Esophagus muscularis mucosa (tissue), 4 donors: ENCODE measurements around the gene AJAP1.

Source experiments
- CTCF ChIP-seq, 3 experiments: fragments of 200-600 bp in 2 of 3; fragments of 450-650 bp in 1 of 3; sonication (generic) in 2 of 3; IDR thresholded peaks; one replicate each; pipeline ENCODE4 v1.5.1; 2017 to 2019; ENCODE audit warnings: antibody characterized with exemption in 3 of 3, mild to moderate bottlenecking in 2 of 3, moderate library complexity in 1 of 3
- EP300 ChIP-seq: sonication (generic); formaldehyde crosslinking; IDR thresholded peaks from one replicate; pipeline ENCODE4 v1.6.1; 2017; ENCODE audit warnings: antibody characterized with exemption
- POLR2A ChIP-seq: fragments of 450-650 bp; IDR thresholded peaks from one replicate; pipeline ENCODE4 v1.6.1; 2017; ENCODE audit warnings: antibody characterized with exemption, moderate library complexity, mild to moderate bottlenecking, low read depth
- POLR2AphosphoS5 ChIP-seq, 2 donors: sonication (generic); formaldehyde crosslinking; IDR thresholded peaks; one replicate each; pipeline ENCODE4 v1.6.1; 2017; ENCODE audit warnings: antibody characterized with exemption in 2 of 2

GRCh38 chr1:4624801-4625200 lies 29.6 kb upstream of the AJAP1 start:
- TF ChIP-seq CTCF (IDR thresholded peaks at IDR 0.05) (no peak), POLR2A (no peak), POLR2AphosphoS5 (IDR thresholded peaks at IDR 0.05) (no peak), EP300 (no peak)
